Sigmoid colon (tissue), 3 donors: ENCODE measurements around the gene STAT5A.

Experiments
- POLR2A ChIP-seq, 2 donors: fragments of 450-650 bp; IDR thresholded peaks; one replicate each; pipeline ENCODE4 v1.6.1; 2016; ENCODE audit warnings: antibody characterized with exemption in 2 of 2, mild to moderate bottlenecking in 2 of 2, moderate library complexity in 2 of 2
- TF ChIP-seq, protein P1 (sequence below), 4 experiments: fragments of 450-650 bp in 3 of 4; fragments of 200-600 bp in 1 of 4; IDR thresholded peaks; one replicate each; pipeline ENCODE4 v1.5.1; 2016 to 2019; ENCODE audit warnings: antibody characterized with exemption in 4 of 4, mild to moderate bottlenecking in 3 of 4, moderate library complexity in 2 of 4

DNA sequence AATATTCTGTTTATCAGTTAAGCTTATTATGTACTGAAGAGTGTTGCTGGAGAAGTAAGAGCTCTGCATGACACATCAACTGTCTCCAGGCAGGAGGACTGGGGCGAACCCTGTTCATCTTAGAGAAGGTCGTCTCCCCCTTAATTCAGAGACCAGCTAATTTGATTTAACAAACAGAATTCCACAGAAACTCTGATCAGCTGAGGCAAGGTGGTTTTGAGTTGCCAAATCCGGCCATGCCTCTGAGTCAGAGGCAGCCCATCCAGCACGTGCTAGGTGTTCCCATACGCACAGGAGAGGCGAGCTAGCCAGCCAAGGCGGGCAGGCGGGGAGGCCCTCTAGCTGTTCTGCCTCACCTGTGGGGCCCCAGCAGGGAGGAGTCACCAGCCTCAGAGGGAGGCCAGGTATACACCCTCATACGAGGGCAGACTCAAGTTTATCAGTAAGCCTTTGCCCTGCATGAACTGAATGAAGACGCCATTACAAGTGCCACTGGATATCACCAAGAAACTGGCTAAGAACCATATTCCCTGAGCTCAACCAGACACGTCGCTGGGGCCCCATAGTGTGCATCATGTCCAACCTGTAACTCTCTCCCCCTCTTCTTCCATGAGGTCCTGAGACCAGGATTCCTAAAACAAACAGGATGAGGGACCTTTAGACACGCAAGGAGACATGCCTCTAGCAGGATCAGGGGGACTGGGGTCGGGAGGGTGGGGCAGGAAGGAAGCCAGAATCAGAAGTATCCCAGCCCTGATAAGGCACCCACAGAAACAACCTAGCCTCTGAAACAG lies 25.7 kb downstream of the STAT5A start:
- TF ChIP-seq, protein P1, sequence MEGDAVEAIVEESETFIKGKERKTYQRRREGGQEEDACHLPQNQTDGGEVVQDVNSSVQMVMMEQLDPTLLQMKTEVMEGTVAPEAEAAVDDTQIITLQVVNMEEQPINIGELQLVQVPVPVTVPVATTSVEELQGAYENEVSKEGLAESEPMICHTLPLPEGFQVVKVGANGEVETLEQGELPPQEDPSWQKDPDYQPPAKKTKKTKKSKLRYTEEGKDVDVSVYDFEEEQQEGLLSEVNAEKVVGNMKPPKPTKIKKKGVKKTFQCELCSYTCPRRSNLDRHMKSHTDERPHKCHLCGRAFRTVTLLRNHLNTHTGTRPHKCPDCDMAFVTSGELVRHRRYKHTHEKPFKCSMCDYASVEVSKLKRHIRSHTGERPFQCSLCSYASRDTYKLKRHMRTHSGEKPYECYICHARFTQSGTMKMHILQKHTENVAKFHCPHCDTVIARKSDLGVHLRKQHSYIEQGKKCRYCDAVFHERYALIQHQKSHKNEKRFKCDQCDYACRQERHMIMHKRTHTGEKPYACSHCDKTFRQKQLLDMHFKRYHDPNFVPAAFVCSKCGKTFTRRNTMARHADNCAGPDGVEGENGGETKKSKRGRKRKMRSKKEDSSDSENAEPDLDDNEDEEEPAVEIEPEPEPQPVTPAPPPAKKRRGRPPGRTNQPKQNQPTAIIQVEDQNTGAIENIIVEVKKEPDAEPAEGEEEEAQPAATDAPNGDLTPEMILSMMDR (IDR thresholded peaks at IDR 0.05), result no peak
- no peak for TF ChIP-seq POLR2A (IDR thresholded peaks at IDR 0.05)
